ENCODE results near the gene CD300LF.

CD300LF gene

DNA sequence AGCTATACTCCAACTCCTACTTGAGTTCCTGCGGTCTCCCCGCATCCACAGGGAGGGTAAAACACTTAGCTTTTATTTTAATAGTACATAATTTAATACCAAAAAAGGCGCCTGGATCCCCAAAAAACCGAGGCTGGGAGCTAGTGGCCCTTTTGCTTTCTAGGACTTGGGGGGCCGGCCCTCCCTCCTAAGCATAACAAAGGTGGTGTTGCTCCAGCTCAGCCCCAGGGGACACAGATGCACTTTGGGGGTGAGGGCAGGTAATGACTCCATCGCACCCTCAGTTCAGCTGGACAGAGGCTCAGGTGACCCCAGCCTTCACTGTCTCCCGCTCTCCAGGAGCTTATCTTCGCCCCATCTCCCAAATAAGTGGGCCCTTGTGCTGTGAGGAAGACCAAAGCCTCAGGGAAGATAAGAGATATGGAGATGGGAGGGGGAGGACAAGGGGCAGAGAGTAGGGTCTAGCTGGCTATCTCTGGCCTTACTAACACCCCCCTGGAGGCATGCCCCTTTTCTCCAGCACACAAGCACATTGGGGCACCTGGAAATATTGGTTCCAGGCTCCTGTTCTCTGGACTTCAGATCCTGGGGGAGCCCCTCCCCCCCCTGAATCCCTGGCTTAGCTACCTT lies 32.9 kb upstream of the CD300LF start:
- DNase-seq = no peak

DNA sequence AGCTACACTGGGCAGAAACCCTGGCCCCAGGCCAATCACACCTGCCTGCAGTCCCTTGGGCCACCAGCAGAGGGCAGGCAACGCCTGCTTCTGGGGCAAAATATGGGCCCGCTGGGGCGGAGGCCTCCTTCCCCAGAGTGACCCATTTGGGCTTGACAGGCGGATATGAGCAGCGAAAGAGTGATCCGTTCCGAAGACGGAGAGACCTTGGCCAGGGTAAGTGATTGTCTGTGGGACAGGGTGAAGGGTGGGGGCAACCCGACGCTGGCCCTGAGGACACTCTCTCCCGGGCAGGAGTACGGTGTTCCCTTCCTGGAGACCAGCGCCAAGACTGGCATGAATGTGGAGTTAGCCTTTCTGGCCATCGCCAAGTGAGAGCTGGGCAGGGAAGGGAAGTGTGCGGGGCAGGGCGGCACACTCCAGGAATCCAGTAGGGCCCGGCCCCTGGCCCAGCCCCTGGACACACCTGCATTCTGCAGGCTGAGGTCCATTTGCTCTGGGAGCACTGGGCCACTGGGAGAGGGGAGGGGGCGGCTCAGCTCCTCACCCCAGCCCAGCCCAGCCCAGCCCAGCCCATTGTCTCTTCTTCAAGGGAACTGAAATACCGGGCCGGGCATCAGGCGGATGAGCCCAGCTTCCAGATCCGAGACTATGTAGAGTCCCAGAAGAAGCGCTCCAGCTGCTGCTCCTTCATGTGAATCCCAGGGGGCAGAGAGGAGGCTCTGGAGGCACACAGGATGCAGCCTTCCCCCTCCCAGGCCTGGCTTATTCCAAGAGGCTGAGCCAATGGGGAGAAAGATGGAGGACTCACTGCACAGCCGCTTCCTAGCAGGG lies 32.2 kb upstream of the CD300LF start:
- DNase-seq = peak; percentile 86

DNA sequence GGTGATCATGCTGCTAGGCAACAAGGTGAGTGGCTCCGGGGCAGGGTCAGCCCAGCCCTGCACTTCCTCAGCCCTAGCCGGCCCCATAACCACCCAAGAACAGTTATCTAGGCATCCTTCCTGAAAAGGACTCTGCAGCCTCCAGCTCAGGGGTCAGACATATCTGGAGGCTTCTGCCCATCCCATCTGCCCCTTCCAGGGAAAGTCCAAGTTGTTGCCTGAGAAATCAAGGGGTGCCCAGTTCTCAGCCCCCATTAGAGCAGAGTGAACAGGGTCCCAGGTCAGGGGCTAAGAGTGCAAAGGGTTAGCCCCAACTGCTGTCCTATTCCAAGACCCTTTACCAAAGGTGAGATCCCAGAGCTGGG lies 31.6 kb upstream of the CD300LF start:
- no peak for DNase-seq

DNA sequence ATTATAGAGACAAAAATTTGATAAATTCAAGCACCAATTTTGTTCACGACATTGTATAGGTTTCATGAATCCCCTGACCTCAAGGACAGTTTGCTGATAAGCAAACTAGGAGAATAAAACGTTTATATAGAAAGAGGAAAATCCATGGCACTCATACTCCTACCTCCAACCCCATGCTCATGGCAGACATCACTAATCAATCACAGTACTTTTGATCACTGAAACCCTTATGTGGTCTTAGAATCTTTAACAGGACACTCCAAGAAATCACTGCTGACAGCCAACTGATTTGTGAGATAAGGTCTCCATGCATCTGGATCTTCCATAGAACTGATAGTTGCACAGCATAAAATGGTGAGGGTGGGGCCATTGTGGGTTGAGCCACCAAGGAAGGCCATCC lies 31.0 kb upstream of the CD300LF start:
- no peak for DNase-seq

DNA sequence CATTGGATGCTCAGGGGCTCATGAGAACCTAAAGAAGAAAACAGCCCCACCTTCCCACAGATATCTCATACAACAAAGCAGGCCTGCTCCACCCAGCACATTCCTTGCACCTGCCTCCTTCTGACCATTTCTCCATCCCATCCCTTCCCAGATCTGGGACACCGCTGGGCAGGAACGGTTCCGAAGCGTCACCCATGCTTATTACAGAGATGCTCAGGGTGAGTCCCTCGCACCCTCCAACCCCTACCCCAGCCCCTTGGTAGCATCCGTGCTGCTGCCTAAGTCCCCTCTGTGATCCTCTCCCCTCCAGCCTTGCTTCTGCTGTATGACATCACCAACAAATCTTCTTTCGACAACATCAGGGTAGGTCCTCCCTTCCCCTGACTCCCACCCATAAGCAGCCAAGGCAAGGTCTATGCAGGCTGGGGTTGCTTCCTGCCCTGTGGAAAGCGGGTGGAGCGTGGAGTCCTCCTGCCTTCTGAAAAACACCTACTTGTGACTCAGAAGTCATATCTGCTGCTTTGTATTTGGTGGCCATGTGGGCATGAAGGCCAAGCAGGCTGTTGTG lies 30.3 kb upstream of the CD300LF start:
- DNase-seq = no peak

- peak; percentile 59 for DNase-seq
These were observed 29.4 kb upstream of the CD300LF start for GRCh38 chr17:74742153-74742515.

DNA sequence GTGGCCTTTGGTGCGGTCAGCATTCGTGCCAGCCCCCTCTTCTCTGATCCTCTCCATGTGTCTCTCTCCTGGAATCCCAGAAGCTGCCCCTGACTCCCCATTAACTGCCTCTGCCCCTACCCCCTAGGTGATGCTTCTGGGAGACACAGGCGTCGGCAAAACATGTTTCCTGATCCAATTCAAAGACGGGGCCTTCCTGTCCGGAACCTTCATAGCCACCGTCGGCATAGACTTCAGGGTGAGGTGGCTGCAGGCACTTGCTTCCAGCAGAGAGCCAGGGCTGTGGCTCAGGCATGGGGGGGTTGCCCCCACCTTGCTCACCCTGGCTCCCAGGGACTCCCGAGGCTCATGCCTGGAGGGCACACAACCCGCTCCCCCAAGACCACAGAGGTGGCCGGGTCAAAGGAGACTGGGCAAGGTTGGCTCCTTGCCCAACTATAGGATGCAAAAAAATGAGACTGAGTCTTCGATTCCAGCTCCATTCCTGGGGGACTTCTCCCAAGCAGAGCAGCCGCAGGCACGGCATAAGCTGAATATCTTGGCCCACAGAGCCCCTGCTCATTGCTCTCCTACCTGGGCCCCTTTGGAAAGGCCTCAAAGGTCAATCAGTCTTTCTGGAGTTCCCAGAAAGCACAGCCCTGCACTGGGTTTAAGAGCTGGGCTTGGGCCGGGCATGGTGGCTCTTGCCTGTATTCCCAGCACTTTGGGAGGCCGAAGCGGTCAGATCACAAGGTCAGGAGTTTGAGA lies 28.1 kb upstream of the CD300LF start:
- no peak for DNase-seq

DNA sequence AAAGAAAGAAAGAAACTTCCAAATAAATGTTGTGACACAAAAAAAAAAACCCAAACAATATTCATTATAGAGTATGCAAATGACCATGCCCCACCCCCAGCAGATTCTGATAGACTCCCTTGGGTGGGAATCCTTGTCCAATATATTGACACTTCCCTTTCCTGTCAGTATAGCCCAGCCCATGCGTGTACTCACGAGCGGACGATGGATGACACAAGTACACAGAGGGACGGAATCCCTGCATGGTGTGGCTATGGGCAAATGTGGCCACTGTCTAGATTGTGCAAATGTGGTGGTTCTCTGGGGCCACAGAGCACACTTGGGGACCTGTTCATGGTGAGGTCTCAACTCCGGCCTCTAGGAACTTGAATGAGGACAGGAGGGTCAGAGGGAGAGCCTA lies 27.4 kb upstream of the CD300LF start:
- DNase-seq = no peak

DNA sequence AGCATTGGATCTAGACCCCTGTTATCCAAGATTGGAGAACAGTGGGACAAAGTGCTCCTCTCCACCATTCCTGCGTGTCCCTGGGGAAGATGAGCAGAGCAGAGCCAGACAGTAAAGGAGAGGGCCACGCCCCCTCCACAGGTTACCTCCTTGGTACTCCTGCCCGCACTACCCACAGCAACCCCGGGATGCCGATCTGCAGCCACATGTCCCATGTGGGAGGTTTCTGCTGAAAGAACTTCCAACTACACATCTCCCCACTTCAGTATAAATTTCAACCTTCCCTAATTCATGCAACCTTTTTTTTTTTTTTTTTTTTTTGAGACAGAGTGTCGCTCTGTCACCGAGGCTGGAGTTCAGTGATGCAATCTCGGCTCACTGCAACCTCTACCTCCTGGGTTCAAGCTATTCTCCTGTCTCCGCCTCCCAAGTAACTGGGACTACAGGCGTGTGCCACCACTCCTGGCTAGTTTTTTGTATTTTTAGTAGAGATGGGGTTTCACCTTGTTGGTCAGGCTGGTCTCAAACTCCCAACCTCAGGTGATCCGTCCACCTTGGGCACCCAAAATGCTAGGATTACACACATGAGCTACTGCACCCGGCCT lies 26.6 kb upstream of the CD300LF start:
- no peak for DNase-seq

DNA sequence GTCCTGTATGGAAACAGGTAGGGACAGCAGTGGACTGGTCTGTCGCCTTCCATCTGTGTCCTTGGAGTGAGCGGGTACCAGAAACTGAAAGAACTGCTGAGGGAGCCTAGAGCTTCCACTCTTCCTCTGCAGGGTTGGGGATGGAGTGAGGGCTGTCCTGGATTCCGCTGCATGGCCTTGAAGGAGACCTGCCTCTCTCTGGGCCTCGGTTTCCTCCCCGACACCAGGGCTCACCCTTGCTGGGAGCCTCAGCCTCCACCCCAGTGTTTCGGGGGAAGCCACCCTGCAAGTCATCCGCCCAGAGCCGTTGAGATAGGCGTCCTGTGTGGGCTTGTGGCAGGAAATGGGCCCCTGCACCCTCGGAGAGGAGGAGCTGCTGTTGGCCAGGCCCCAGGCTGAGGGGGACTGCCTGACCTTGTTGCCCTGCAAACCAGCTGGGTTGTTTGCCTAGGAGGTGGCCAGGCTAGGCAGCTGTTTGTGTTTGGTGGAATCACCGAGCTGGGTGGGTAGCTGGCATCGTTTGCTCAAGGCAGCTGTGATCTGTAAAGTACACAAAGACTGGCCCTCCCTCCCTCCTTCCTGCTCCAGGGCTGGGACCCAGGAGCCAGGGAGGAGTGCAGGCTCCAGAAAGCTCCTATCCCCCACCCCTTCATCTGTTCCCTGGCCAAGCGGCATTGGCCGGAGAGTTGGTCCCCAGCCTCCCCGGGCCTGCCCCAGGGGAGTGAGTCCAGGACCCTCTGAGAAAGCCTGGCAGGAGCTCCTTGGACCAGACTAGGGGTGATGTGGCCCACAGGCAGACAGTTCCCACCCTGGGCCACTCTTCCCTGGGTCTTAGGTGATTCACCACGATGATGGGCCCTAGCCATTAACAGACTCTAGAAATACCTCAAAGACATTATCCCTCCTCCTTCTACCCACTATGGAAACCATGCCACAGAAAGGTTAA lies 25.6 kb upstream of the CD300LF start:
- DNase-seq = peak; percentile 83

GRCh38 chr17:74737299-74738050 lies 24.8 kb upstream of the CD300LF start:
- peak; percentile 52 for DNase-seq

- peak; percentile 66 for DNase-seq
These were observed 24.0 kb upstream of the CD300LF start, which contains the start of gene RAB37 for GRCh38 chr17:74736513-74737298. TSS of gene RAB37 (plus strand) at chr17:74737256. CDS start at chr17:74737273, 17 bp downstream.

- no peak for DNase-seq
These were observed 21.5 kb upstream of the CD300LF start for GRCh38 chr17:74734256-74734655.

- DNase-seq = no peak
These were observed 20.8 kb upstream of the CD300LF start for GRCh38 chr17:74733365-74734122.

- no peak for DNase-seq
These were observed 19.5 kb upstream of the CD300LF start for GRCh38 chr17:74732042-74732867.

GRCh38 chr17:74731347-74731605 lies 18.6 kb upstream of the CD300LF start:
- DNase-seq = no peak

DNA sequence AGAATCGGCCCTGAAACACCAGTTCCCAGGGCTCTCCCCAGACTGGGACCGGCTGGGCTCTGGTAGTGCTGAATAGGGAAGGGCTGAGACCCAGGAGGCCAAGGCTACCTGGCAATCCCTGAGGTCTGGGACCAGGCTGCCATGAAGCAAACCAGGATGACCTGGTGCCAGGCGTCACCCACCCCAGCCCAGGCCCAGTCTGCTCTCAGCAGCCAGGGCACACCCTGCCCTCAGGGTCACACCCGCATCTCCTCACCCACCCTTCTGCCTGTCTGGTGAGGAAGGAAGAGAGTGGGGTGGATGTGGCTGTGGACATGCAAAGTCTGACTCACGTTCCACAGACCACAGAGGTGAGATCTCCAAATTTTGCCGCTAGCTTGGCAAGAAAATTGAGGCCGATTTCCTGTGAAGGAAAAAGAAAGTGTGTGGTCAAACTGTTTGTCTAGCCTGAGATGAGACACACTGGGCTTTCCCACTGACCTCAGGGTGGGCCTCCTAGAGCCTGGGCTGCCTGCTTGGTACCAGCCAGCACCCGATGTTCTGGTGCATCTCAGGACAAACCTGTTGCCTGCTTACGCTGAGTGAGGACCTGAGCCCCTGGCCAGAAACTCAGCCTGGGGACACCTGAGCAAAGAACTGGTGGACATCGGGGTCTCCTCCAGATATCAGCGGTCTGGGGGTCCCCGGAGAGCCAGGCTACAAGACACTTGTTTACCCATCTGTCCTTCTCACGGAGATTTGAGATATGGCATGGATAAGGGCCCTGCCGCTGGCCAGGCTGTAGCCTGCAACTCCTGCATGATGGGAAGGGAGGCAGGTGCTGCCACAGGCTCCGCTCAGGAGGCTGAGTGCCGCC lies 18.0 kb upstream of the CD300LF start:
- DNase-seq = peak; percentile 73

GRCh38 chr17:74729866-74730265 lies 17.1 kb upstream of the CD300LF start:
- DNase-seq = no peak
